Subcutaneous preadipocyte (primary cell): ENCODE measurements around the gene TMEM130. TPM values are rescaled to one million over a fixed set of nuclear protein-coding genes. Genes with fewer than 3 reads are reported as not detected.

Source experiments
- small RNA-seq: library from RNA; depleted of rRNA; stranded (forward); fragments of <200 nt; gene quantifications from one replicate; pipeline ENCODE3, GENCODE V24; 2012
- total RNA-seq: library from RNA; depleted of rRNA; stranded (reverse); fragments of >200 nt; gene quantifications from 2 replicates; pipeline ENCODE4 v1.2.3, GENCODE V29; 2012

Gene TMEM130, protein sequence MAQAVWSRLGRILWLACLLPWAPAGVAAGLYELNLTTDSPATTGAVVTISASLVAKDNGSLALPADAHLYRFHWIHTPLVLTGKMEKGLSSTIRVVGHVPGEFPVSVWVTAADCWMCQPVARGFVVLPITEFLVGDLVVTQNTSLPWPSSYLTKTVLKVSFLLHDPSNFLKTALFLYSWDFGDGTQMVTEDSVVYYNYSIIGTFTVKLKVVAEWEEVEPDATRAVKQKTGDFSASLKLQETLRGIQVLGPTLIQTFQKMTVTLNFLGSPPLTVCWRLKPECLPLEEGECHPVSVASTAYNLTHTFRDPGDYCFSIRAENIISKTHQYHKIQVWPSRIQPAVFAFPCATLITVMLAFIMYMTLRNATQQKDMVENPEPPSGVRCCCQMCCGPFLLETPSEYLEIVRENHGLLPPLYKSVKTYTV
- not detected in 2 replicates for total RNA-seq

DNA sequence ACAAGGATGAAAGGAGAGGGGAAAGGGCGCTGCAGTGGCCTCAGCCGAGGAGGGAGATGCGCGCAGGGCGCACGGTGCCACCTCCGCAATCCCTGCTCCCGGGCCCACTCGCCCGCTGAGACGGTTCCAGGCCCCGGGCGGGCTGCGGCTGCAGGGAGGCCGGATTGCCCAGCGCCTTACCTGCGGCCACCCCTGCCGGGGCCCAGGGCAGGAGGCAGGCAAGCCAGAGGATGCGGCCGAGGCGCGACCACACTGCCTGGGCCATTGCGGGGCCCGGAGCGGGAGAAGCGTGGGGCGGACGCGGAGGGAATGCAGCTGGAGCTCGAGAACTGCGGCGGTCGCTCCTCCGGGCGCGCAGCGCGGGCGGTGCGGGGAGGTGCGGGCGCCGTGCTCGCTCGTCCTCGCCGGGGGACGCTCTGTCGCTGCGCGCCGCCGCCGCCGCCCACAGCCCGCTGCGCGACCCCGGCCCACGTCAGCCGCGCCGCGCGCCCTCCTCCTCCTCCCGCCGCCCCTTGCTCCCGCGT lies at the start of gene TMEM130:
TMEM130 (minus strand) TSS at position 418 of the 524 bp plus-strand sequence; CDS start at position 265, 153 bp downstream.

DNA sequence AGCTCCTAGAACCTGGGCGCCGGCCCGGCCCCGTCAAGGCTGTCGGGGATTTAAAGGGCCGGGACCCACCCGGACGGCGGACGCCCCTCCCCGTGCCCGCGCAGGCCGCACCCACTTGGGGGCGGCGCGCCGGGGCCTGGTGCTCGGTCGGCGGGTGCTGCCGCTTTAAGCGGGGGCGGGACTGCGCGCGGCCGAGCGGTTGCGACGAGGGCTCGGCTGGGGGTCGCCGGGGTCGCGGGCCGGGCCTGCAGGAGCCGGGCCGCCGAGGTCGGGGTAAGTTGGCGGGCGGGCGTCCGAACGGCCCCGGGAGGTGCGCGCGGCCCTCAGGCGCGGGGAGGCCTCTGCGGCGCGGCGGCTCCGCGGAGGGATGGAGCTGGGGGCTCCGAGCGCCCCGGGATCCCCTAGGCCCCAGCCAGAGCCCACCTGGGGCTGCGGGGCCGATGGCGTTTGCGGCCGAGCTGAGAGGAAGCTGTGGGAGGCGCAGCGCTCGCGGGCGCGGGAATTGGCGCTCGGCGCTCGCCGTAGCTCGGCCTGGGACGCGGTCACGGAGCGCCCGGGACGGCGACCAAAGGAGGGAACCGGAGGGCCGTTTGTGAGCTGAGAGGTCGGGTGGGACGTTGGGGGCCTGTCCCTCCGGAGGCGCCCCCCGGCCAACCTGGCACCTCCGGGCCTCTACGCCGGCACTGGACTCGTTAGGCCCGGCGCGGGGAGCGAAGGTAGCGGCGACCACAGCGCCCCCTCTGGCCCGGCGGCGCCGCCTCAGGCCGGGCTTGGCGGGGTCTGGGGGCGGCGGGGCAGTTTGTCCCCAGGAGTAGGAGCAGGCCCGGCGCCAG lies 8.8 kb upstream of the TMEM130 start, which contains the start of gene TRRAP:
TRRAP (plus strand) TSS at position 168 of the 833 bp plus-strand sequence. CDS start 2,619 bp downstream, outside the sequence.

Small RNAs within 50 kb of the gene (small RNA-seq; reads per million reads assigned to genes)
- 53.4 reads per million, percentile 98 among the genes with 10 or more reads in this experiment for gene MIR3609

Other genes starting within 250 kb of the TMEM130 start
- gene TRRAP, start 8.5 kb upstream of the TMEM130 start, total RNA-seq: 14.3 and 19.0 TPM in 2 replicates